Suprapubic skin (tissue), 4 donors: Measurements from ENCODE around the gene ADAT3. TPM values are rescaled to one million over a fixed set of nuclear protein-coding genes. Genes with fewer than 3 reads are reported as not detected.

ENCODE experiments used
- DNase-seq, 2 donors: peaks; one replicate each; pipeline ENCODE4 v3.0.0-alpha.2; 2019; ENCODE audit warnings: low spot score in 2 of 2
- H3K27ac ChIP-seq: fragments of 200-600 bp; sonication (generic); one replicate; pipeline ENCODE4 v1.5.1; 2019
- H3K27me3 ChIP-seq: fragments of 200-600 bp; sonication (generic); one replicate; pipeline ENCODE4 v1.5.1; 2019
- H3K36me3 ChIP-seq: fragments of 200-600 bp; sonication (generic); one replicate; pipeline ENCODE4 v1.5.1; 2019
- H3K4me1 ChIP-seq: fragments of 200-600 bp; sonication (generic); one replicate; pipeline ENCODE4 v1.5.1; 2019
- H3K4me3 ChIP-seq: fragments of 200-600 bp; sonication (generic); one replicate; pipeline ENCODE4 v1.5.1; 2019; ENCODE audit warnings: mild to moderate bottlenecking
- H3K9me3 ChIP-seq: fragments of 200-600 bp; sonication (generic); one replicate; pipeline ENCODE4 v1.5.1; 2019
- CTCF ChIP-seq, 2 donors: fragments of 200-600 bp in 1 of 2; fragments of 450-650 bp in 1 of 2; sonication (generic) in 1 of 2; IDR thresholded peaks; one replicate each; pipeline ENCODE4 v1.5.1; 2016 to 2019; ENCODE audit warnings: antibody characterized with exemption in 2 of 2, mild to moderate bottlenecking in 1 of 2, moderate library complexity in 1 of 2
- EP300 ChIP-seq: sonication (generic); formaldehyde crosslinking; IDR thresholded peaks from one replicate; pipeline ENCODE4 v1.6.1; 2017; ENCODE audit warnings: antibody characterized with exemption
- POLR2A ChIP-seq, 2 donors: fragments of 450-650 bp; IDR thresholded peaks; one replicate each; pipeline ENCODE4 v1.6.1; 2017; ENCODE audit warnings: antibody characterized with exemption in 2 of 2, mild to moderate bottlenecking in 2 of 2, moderate library complexity in 2 of 2
- POLR2AphosphoS5 ChIP-seq, 3 donors: sonication (generic); formaldehyde crosslinking; IDR thresholded peaks; one replicate each; pipeline ENCODE4 v1.6.1; 2017; ENCODE audit warnings: antibody characterized with exemption in 3 of 3
- WGBS: methylation state at CpG from one replicate; pipeline ENCODE4 v1.1.5; 2018; 5-methylcytosine and 5-hydroxymethylcytosine counted together
- total RNA-seq, 4 donors: library from RNA; depleted of rRNA; stranded (reverse); fragments of >200 nt; gene quantifications; one replicate each; pipeline ENCODE4 v1.1.0, GENCODE V29; 2016

ADAT3 gene
- total RNA-seq, 4 donors from 2014 or later: 13.4 to 26.7 (median 22.3) TPM

GRCh38 chr19:1864480-1865171 is 40.6 kb upstream of the ADAT3 start:
- WGBS: 0% methylated on average over 18 of the region's 52 CpGs
- DNase-seq: peak in 1 of 2 donors; percentile 84

GRCh38 chr19:1865172-1866010 is 39.8 kb upstream of the ADAT3 start:
- 85% methylated on average over 16 of the region's 17 CpGs for WGBS
- Histone ChIP-seq H3K4me1 (peaks cover 35% of the 10 kb centered on the region), H3K36me3 (no peaks in the 10 kb centered on the region), H3K9me3 (no peaks in the 10 kb centered on the region), H3K4me3 (peak overlapping the region; percentile 91), H3K27ac (peak overlapping the region; percentile 93), H3K27me3 (no peaks in the 10 kb centered on the region)
- peak in 1 of 2 donors; percentile 71 for DNase-seq
- no peak for TF ChIP-seq POLR2A (IDR thresholded peaks at IDR 0.05)
- no peak for TF ChIP-seq EP300
- TF ChIP-seq POLR2AphosphoS5 (IDR thresholded peaks at IDR 0.05): no peak
- no peak for TF ChIP-seq CTCF (IDR thresholded peaks at IDR 0.05)

More at GRCh38 chr19:1864480-1865171, 40.6 kb upstream of the ADAT3 start:
- TF ChIP-seq EP300 (no peak), CTCF (IDR thresholded peaks at IDR 0.05) (peak; percentile 57 to 81)
- peaks cover 42% of the 10 kb centered on the region for H3K4me1 ChIP-seq
- H3K27me3 ChIP-seq: no peaks in the 10 kb centered on the region
- H3K27ac ChIP-seq: peak overlapping the region; percentile 93
- peak overlapping the region; percentile 91 for H3K4me3 ChIP-seq
- no peaks in the 10 kb centered on the region for H3K9me3 ChIP-seq
- no peaks in the 10 kb centered on the region for H3K36me3 ChIP-seq

GRCh38 chr19:1866693-1867348 is 38.4 kb upstream of the ADAT3 start:
- H3K36me3 ChIP-seq: peaks cover 2% of the 10 kb centered on the region
- no peaks in the 10 kb centered on the region for H3K9me3 ChIP-seq
- peaks cover 24% of the 10 kb centered on the region for H3K4me1 ChIP-seq
- no peak for DNase-seq
- H3K27me3 ChIP-seq: no peaks in the 10 kb centered on the region
- no peak overlapping the region for H3K27ac ChIP-seq
- H3K4me3 ChIP-seq: no peak overlapping the region
- no peak for TF ChIP-seq POLR2AphosphoS5 (IDR thresholded peaks at IDR 0.05)
- no peak for TF ChIP-seq EP300
- no peak for TF ChIP-seq POLR2A (IDR thresholded peaks at IDR 0.05)
- TF ChIP-seq CTCF (IDR thresholded peaks at IDR 0.05): no peak
- 92% methylated on average over 7 of the region's 8 CpGs for WGBS

GRCh38 chr19:1867349-1867724 is 37.9 kb upstream of the ADAT3 start:
- no peaks in the 10 kb centered on the region for H3K9me3 ChIP-seq
- peaks cover 23% of the 10 kb centered on the region for H3K4me1 ChIP-seq
- TF ChIP-seq EP300: no peak
- no peak for TF ChIP-seq POLR2AphosphoS5 (IDR thresholded peaks at IDR 0.05)
- TF ChIP-seq POLR2A (IDR thresholded peaks at IDR 0.05): no peak
- TF ChIP-seq CTCF (IDR thresholded peaks at IDR 0.05): no peak
- H3K27ac ChIP-seq: no peak overlapping the region
- DNase-seq: no peak
- H3K4me3 ChIP-seq: no peak overlapping the region
- peaks cover 3% of the 10 kb centered on the region for H3K36me3 ChIP-seq
- 88% methylated on average over 9 of the region's 9 CpGs for WGBS
- H3K27me3 ChIP-seq: no peaks in the 10 kb centered on the region

- Histone ChIP-seq H3K27ac (no peak overlapping the region), H3K9me3 (no peaks in the 10 kb centered on the region)
- no peak for TF ChIP-seq POLR2AphosphoS5 (IDR thresholded peaks at IDR 0.05)
- no peak for TF ChIP-seq POLR2A (IDR thresholded peaks at IDR 0.05)
- TF ChIP-seq CTCF (IDR thresholded peaks at IDR 0.05): no peak
- no peak for TF ChIP-seq EP300
Measured at GRCh38 chr19:1868971-1869370, 36.2 kb upstream of the ADAT3 start.

More at GRCh38 chr19:1868971-1869370, 36.2 kb upstream of the ADAT3 start:
- Histone ChIP-seq H3K4me1 (peaks cover 38% of the 10 kb centered on the region), H3K27me3 (no peaks in the 10 kb centered on the region), H3K4me3 (no peak overlapping the region), H3K36me3 (peaks cover 3% of the 10 kb centered on the region)
- 83% methylated on average over 7 of the region's 7 CpGs for WGBS
- DNase-seq: no peak
